ENCODE measurements around the gene ITGA2B.
"Not testable (repeated sequence)": the region's sequence is repeated elsewhere in the genome, so short reads cannot be mapped to it uniquely, and the experiment has no call there.

Gene ITGA2B

DNA sequence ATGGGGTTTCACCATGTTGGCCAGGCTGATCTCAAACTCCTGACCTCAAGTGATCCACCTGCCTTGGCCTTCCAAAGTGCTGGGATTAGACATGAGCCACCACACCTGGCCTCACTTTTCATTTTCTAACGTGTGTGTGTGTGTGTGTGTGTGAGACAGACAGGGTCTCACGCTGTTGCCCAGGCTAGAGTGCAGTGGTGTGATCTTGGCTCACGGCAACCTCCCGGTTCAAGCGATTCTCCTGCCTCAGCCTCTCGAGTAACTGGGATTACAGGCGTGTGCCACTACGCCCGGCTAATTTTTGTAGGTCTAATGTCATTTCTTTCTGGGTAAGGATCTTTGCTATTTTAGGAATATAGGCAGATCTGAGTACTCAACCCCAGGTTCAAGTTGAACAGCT lies 4.7 kb upstream of the ITGA2B start:
- DNase-seq = not testable (repeated sequence)

DNA sequence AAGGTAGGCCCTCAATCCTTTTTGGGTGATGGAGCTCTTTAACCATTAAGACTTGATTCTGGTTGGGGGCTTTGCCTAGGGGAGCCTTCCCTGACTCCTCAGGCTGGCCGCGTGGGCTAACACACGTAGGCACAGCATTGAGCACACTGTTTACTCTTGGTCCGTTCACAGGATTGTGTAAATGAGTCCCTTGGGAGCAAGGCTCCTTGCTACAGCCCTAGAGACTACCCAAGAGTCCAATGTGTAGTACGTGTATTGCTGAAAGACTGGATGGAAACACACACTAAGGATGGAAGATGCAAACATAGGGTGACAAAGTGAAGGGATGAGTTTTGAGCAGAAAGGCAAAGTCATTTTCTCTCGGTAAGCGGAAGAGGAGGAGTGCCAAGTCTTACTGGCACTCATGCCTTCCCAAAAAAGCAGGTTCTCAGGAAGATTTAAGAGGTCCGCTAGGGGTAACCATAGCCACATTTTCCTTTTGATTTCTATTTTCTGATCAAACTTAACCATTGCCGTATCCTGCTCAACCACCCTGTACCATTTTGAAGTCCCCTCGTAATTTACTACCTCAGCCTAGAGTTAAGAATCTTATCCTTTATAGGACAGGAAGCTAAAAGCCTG lies 911 bp upstream of the ITGA2B start:
- no peak for DNase-seq

DNA sequence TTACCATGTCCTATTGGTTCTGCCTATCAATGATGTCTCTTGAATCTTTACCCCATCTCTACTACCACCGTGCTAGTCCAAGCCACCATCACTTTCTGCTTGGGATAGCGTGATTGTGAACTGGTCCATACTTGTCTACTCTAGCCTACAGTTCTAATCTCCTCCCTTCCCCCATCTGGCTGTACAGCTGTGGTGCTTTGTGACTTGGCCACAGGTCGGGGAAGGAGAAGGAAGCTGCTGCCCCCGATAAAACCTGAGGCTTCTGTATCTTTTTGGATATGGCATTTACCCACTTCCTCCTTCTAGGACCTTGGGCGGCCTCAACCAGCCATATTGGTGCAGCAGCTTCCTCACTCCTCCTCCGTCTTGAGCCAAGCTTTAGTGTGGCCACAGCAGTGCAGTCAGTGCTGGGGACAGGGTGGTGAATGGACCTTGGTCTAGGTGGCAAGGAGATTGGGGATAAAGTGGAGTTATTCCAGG lies 314 bp upstream of the ITGA2B start:
- DNase-seq = no peak

GRCh38 chr17:44387804-44388203 lies 1.6 kb downstream of the ITGA2B start:
- no peak for DNase-seq

GRCh38 chr17:44386182-44386525 lies 3.3 kb downstream of the ITGA2B start:
- DNase-seq = no peak

- DNase-seq = peak in 44 of 58 donors; percentile 10 to 86 (median 46)
These were observed 3.9 kb downstream of the ITGA2B start for GRCh38 chr17:44385287-44386181.

GRCh38 chr17:44384823-44385286 lies 4.6 kb downstream of the ITGA2B start:
- no peak for DNase-seq

GRCh38 chr17:44384281-44384822 lies 5.1 kb downstream of the ITGA2B start:
- DNase-seq = no peak

- DNase-seq = no peak
These were observed 5.6 kb downstream of the ITGA2B start for GRCh38 chr17:44383861-44384260.

- DNase-seq = no peak
These were observed 6.1 kb downstream of the ITGA2B start for GRCh38 chr17:44383363-44383762.

- DNase-seq = no peak
These were observed 6.5 kb downstream of the ITGA2B start for GRCh38 chr17:44382917-44383316.

- no peak for DNase-seq
These were observed 7.6 kb downstream of the ITGA2B start for GRCh38 chr17:44381810-44382305.

GRCh38 chr17:44380767-44381166 lies 8.7 kb downstream of the ITGA2B start:
- DNase-seq = no peak

- no peak for DNase-seq
These were observed 9.6 kb downstream of the ITGA2B start for GRCh38 chr17:44379887-44380286.

DNA sequence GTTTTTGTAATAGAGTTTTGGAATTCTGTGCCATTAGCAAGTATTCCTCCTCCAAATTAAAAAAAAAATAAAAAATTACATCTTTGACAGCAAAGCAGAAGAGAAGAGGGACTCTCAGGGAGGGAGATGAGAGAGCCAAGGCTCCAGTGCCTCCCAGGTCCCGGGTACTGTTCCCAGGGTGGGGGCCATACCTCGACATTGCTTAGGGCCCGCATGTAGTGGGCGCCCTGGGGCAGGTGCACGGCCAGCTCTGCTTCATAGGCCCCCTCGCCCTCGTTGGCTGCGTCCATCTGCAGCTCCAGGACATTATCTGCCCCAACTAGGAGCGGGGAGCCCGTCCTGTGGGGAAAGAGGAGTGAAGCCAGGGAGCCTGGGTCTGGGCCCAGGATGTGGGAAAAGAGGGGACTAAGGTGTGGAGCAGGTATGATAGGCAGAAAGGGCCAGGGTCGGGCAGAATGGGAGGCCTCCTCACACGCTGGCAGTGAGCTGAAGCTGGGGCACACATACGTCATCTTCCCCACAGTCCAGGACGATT lies 11.2 kb downstream of the ITGA2B start:
- no peak for DNase-seq

- DNase-seq = no peak
These were observed 12.7 kb downstream of the ITGA2B start for GRCh38 chr17:44376779-44377178.

- peak in 26 of 58 donors; percentile 10 to 63 (median 32) for DNase-seq
These were observed 13.3 kb downstream of the ITGA2B start for GRCh38 chr17:44376124-44376523.

DNA sequence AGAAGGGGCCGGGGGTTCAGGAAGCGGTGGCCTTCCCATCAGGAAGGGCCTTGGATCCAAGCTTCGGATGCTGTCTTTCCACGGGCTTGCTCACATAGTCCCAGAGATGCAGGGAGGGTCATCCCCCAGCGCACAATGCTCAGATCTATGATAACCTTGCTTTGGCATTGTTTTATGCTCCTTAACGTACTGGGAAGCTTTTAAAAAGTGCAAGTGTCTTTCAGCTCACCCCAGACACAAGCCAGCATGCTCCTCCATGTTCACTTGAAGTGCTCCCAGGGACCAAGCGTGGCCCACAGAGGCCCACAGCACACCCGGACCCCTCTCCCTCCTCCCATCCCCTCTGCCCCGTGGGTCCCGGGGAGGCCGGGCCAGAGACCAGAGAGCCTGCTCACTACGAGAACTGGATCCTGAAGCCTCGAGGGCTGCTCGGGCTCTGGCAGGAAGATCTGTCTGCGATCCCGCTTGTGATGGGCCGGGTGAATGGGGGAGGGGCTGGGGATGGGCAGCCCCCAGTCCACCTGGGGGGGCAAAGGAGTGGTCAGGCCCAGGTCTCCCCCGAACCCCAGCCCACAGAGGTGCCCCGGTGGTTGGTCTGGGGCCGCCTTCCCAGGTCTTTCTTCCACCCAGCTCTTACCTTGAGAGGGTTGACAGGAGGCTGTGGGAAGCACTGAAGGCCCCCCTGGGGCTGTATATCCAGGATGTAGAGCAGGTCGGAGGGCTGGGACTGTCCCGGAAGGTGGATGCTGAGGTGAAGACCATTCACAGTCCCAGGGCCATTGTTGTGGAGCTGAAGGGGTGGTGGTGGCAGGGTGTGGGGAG lies 14.0 kb downstream of the ITGA2B start:
- DNase-seq = no peak

DNA sequence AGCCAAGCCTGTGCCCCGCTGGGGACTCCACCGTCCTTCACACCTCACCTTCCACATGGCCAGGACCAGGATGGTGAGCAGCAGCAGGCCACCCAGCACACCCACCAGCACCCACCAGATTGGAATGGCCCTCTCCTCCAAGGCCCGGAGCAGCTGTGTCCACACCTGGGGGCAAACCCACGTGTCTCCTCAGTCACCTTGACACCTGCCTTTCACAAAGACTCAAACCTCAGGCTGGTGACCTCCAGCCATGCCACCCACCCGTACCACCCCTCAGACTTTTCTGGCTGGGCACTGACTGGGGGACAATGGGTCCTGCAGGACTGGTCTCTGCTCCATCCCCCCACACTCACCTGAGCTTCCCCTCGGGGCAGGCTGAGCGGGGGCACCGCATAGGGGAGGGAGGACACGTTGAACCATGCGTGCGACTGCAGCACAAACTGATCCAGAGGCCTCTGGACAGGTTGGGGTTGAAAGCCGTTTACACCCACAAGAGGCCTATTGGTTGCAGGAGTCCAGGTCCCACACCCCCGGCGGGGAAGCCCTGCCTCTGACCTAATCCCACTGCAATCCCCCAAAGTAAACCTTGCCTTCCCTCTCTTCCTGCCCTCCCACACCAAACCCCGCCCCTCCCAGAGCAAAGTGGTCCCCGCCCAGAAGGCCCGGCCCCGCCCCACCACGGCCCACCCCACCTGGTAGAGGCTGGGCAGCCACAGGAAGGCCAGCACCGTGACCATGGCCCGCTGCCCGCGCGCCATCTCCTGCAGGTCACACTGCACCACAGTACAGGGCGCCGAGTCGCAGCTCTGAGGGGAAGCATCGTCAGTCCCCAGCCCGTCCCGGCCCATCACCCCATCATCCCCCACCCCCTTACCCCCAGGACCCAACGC lies 14.9 kb downstream of the ITGA2B start:
- no peak for DNase-seq

- no peak for DNase-seq
These were observed 17.4 kb downstream of the ITGA2B start for GRCh38 chr17:44372036-44372435.

Data from anterior cingulate cortex (tissue), 58 donors.